Osteocyte (in vitro differentiated cells): ENCODE data around the gene PCGF3. TPM values are rescaled to one million over a fixed set of nuclear protein-coding genes. Genes with fewer than 3 reads are reported as not detected.
A peak's percentile ranks its signal among the peaks of the same experiment; 100 is the strongest.

Experiments used
- DNase-seq: peaks from one replicate; pipeline ENCODE4 v3.0.0; 2021; ENCODE audit warnings: mixed read lengths; ENCODE audit not compliant: unreplicated experiment; ENCODE audit errors: extremely low spot score
- H3K27ac Mint-ChIP-seq: one replicate; pipeline ENCODE4 v1.8.0; 2021; ENCODE audit warnings: mild to moderate bottlenecking, mixed read lengths; ENCODE audit not compliant: unreplicated experiment
- H3K27me3 Mint-ChIP-seq: one replicate; pipeline ENCODE4 v1.8.0; 2021; ENCODE audit warnings: mixed read lengths; ENCODE audit not compliant: unreplicated experiment
- H3K36me3 Mint-ChIP-seq: one replicate; pipeline ENCODE4 v1.8.0; 2021; ENCODE audit warnings: mixed read lengths; ENCODE audit not compliant: unreplicated experiment
- H3K4me1 Mint-ChIP-seq: one replicate; pipeline ENCODE4 v1.8.0; 2021; ENCODE audit warnings: mixed read lengths; ENCODE audit not compliant: unreplicated experiment
- H3K4me3 Mint-ChIP-seq: one replicate; pipeline ENCODE4 v1.8.0; 2021; ENCODE audit warnings: mild to moderate bottlenecking, moderate library complexity, mixed read lengths; ENCODE audit not compliant: unreplicated experiment
- H3K9me3 Mint-ChIP-seq: one replicate; pipeline ENCODE4 v1.8.0; 2021; ENCODE audit warnings: mixed read lengths; ENCODE audit not compliant: unreplicated experiment
- long read RNA-seq: library from polyadenylated mRNA; unstranded; transcript quantifications from one replicate; pipeline ENCODE4 v2.0.0, GENCODE V29; 2021
- total RNA-seq: library from RNA; stranded (reverse); gene quantifications from 2 replicates; pipeline ENCODE4 v1.2.1, GENCODE V29; 2021
- TF ChIP-seq, protein P1 (sequence below): fragments of 200-600 bp; sonication (generic); IDR thresholded peaks from 2 replicates; pipeline ENCODE4 v1.5.0; 2021; ENCODE audit warnings: antibody characterized with exemption, mild to moderate bottlenecking, moderate library complexity

PCGF3 gene, protein sequence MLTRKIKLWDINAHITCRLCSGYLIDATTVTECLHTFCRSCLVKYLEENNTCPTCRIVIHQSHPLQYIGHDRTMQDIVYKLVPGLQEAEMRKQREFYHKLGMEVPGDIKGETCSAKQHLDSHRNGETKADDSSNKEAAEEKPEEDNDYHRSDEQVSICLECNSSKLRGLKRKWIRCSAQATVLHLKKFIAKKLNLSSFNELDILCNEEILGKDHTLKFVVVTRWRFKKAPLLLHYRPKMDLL
- 69.8 and 70.0 TPM in 2 replicates for total RNA-seq
- long read RNA-seq, full-length matches to known transcripts, result 36 of 47 reads
- long read RNA-seq, partial matches to known transcripts, result 5 of 47 reads
- long read RNA-seq, other reads (novel, unspliced or antisense), result 6 of 47 reads

DNA sequence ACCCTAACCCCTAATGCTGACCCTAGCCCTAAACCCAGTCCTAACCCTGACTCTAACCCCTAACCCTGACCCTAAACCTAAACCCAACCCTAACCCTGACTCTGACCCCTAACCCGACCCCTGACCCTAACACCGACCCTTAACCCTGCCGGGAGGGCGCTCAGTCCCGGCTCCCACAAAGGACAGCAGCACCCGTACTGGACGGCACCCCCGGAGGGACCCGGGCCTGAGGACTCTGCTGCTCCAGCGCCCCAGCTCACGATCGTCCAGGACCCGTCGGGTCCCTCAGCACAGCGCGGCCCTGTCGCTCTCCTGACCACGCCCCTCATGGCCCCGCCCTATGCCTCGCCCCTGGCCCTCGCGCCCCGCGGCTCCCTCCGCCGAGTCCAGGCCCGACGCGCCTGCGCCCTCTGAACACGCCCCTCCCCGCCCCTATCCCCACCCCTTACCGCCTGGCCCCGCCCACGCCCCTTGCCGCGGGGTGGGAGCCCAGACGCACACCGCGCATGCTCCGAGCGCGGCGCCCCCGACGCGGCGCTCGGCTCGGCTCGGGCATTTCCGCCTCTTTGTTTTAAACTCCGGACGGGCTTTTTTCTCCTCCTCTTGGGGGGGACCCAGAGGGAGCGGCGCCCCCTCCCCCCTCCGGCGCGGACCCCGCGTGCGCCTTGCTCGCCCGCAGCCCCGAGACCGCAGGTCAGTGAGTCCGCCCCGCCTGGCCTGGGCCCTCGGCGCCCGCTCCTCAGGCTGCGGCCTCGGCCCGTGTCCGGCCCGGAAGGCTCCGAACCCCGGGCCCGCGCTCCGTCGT, at the start of gene PCGF3:
Gene PCGF3, plus strand, starts transcription at position 555 of the 805 bp plus-strand sequence. CDS start 27,849 bp downstream, outside the sequence.
- H3K36me3 Mint-ChIP-seq, result peaks cover 11% of the 10 kb centered on the region
- TF ChIP-seq, protein P1, sequence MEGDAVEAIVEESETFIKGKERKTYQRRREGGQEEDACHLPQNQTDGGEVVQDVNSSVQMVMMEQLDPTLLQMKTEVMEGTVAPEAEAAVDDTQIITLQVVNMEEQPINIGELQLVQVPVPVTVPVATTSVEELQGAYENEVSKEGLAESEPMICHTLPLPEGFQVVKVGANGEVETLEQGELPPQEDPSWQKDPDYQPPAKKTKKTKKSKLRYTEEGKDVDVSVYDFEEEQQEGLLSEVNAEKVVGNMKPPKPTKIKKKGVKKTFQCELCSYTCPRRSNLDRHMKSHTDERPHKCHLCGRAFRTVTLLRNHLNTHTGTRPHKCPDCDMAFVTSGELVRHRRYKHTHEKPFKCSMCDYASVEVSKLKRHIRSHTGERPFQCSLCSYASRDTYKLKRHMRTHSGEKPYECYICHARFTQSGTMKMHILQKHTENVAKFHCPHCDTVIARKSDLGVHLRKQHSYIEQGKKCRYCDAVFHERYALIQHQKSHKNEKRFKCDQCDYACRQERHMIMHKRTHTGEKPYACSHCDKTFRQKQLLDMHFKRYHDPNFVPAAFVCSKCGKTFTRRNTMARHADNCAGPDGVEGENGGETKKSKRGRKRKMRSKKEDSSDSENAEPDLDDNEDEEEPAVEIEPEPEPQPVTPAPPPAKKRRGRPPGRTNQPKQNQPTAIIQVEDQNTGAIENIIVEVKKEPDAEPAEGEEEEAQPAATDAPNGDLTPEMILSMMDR, result no peak
- peak within 1 kb of the TSS; percentile 10 for H3K27ac Mint-ChIP-seq
- H3K27me3 Mint-ChIP-seq, result peaks cover 6% of the 10 kb centered on the region
- H3K4me3 Mint-ChIP-seq, result peak within 1 kb of the TSS; percentile 76
- peaks cover 23% of the 10 kb centered on the region for H3K4me1 Mint-ChIP-seq
- no peaks in the 10 kb centered on the region for H3K9me3 Mint-ChIP-seq
- DNase-seq, result peak; percentile 100

DNA sequence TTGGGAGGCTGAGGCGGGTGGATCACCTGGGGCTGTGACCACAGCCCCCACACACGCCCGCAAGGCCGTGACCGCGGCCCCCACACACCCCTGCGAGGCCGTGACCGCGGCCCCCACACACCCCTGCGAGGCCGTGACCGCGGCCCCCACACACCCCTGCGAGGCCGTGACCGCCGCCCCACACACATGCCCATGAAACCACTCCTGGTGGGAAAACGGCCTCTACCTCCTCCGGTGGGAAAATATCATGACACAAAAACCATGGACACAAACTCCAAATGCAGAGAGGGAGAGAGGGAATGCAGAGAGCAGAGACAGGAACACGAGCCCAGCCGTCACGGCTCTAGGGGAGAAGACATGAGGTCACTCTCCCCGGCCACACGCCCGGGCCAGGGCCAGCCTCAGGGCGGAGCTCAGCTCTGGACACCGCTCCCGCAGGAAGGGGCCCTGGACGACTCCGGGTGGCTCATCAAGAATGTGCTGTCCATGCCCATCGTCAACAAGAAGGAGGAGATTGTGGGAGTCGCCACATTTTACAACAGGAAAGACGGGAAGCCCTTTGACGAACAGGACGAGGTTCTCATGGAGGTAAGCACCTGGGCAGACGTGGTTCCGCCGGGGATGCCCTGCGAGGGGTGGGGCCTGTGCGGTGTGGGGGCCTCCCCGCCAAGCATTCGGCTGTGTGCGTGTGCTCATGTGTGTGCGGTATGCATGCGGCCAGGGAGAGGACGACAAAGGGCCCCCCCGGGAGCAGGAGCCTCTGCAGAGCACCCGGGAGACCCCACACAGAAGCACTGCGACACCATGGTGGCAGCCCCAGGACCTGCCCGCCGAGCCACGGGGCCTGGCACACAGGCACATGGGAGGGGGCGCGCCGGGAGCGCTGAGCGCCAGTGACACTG, 48.9 kb upstream of the PCGF3 start:
- Mint-ChIP-seq H3K27me3 (no peaks in the 10 kb centered on the region), H3K36me3 (no peaks in the 10 kb centered on the region), H3K4me3 (no peak overlapping the region), H3K4me1 (no peaks in the 10 kb centered on the region), H3K9me3 (no peaks in the 10 kb centered on the region), H3K27ac (no peak overlapping the region)
- DNase-seq, result no peak
- TF ChIP-seq, protein P1, result no peak

DNA sequence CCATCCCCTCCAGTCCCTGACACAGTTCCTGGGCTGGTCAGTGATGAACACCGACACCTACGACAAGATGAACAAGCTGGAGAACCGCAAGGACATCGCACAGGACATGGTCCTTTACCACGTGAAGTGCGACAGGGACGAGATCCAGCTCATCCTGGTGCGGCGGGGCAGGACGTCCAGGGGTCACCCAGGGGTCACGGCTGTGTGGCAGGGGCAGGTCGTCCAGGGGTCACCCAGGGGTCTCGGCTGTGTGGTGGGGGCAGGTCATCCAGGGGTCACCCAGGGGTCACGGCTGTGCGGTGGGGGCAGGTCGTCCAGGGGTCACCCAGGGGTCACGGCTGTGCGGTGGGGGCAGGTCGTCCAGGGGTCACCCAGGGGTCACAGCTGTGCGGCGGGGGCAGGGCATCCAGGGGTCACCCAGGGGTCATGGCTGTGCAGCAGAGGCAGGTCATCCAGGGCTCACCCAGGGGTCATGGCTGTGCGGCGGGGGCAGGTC, 48.2 kb upstream of the PCGF3 start:
- no peak overlapping the region for H3K4me3 Mint-ChIP-seq

DNA sequence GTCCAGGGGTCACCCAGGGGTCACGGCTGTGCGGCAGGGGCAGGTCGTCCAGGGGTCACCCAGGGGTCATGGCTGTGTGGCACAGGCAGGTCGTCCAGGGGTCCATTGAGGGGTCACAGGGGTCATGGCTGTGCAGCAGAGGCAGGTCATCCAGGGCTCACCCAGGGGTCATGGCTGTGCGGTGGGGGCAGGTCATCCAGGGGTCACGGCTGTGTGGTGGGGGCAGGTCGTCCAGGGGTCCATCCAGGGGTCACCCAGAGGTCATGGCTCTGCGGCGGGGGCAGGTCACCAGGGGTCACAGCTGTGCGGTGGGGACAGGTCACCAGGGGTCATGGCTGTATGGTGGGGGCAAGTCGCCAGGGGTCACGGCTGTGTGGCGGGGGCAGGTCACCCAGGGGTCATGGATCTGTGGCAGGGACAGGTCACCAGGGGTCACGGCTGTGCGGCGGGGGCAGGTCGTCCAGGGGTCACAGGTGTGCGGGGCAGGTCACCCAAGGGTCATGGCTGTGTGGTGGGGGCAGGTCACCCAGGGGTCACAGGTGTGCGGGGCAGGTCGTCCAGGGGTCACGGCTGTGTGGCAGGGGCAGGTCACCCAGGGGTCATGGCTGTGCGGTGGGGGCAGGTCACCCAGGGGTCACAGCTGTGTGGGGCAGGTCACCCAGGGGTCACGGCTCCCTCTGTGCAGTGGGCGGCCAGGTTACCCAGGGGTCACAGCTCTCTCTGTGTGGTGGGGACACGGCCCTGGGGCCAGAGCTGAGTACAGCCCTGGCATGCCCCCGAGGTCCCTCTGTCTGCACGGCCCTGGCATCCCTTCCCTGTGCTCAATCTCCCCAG, 47.6 kb upstream of the PCGF3 start:
- TF ChIP-seq, protein P1, result no peak
- Mint-ChIP-seq H3K36me3 (no peaks in the 10 kb centered on the region), H3K27me3 (no peaks in the 10 kb centered on the region), H3K27ac (no peak overlapping the region), H3K4me3 (no peak overlapping the region), H3K4me1 (peaks cover under 1% of the 10 kb centered on the region), H3K9me3 (no peaks in the 10 kb centered on the region)
- DNase-seq, result no peak

More for the DNA sequence above, 48.2 kb upstream of the PCGF3 start:
- Mint-ChIP-seq H3K27ac (no peak overlapping the region), H3K36me3 (no peaks in the 10 kb centered on the region), H3K27me3 (no peaks in the 10 kb centered on the region), H3K9me3 (no peaks in the 10 kb centered on the region), H3K4me1 (no peaks in the 10 kb centered on the region)
- DNase-seq, result no peak
- TF ChIP-seq, protein P1, result no peak
